ENCODE measurements around the gene RPS19BP1.

The RPS19BP1 gene

GRCh38 chr22:39489094-39490068 lies 43.2 kb downstream of the RPS19BP1 start:
- DNase-seq = no peak

GRCh38 chr22:39488563-39489083 lies 43.9 kb downstream of the RPS19BP1 start:
- DNase-seq = no peak

DNA sequence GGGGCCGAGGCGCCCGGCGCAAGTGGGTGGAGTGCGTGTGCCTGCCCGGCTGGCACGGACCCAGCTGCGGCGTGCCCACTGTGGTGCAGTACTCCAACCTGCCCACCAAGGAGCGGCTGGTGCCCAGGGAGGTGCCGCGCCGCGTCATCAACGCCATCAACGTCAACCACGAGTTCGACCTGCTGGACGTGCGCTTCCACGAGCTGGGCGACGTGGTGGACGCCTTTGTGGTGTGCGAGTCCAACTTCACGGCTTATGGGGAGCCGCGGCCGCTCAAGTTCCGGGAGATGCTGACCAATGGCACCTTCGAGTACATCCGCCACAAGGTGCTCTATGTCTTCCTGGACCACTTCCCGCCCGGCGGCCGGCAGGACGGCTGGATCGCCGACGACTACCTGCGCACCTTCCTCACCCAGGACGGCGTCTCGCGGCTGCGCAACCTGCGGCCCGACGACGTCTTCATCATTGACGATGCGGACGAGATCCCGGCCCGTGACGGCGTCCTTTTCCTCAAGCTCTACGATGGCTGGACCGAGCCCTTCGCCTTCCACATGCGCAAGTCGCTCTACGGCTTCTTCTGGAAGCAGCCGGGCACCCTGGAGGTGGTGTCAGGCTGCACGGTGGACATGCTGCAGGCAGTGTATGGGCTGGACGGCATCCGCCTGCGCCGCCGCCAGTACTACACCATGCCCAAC lies 44.6 kb downstream of the RPS19BP1 start:
- no peak for DNase-seq

GRCh38 chr22:39486951-39487825 lies 45.4 kb downstream of the RPS19BP1 start:
- DNase-seq = no peak

GRCh38 chr22:39482768-39483167 lies 49.8 kb downstream of the RPS19BP1 start:
- no peak for DNase-seq

GRCh38 chr22:39481595-39481994 lies 51.0 kb downstream of the RPS19BP1 start:
- no peak for DNase-seq

DNA sequence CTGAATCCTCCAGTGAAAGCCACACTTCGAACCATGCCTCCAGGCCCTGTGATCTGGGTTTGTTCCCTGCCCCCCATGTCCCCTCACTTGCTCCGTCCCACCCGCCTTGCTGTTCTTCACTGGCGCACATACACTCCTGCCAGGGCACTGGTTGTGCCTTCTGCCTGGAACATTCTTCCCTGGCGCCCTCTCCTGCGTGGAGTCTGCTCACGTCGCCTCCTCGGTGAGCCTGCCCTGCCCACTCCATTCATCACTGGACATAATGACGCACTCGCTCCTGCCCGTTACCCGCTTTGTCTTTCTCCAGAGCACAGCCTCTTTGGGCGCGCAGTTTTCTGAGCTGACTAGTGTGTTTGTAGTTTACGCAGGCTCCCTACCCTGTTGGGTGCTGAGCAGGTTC lies 51.5 kb downstream of the RPS19BP1 start:
- DNase-seq = no peak

- no peak for DNase-seq
Measured at GRCh38 chr22:39480557-39480956, 52.0 kb downstream of the RPS19BP1 start.

GRCh38 chr22:39479254-39479653 lies 53.3 kb downstream of the RPS19BP1 start:
- no peak for DNase-seq
